HG03460 (cell line): ENCODE results near the gene EPS8L2.

ENCODE experiments used
- ATAC-seq: cut with Tn5 transposase; IDR thresholded peaks from one replicate; pipeline ENCODE4 v1.9.1; 2021; ENCODE audit not compliant: unreplicated experiment

Gene EPS8L2

GRCh38 chr11:774873-775592, 69.0 kb downstream of the EPS8L2 start:
- no peak for ATAC-seq

- no peak for ATAC-seq
Observed at GRCh38 chr11:776263-776560, 70.2 kb downstream of the EPS8L2 start.

GRCh38 chr11:776561-777287, 70.7 kb downstream of the EPS8L2 start:
- ATAC-seq: peak; percentile 25
